Type B pancreatic cell (in vitro differentiated cells): ENCODE measurements around the gene SLC6A1. TPM values are rescaled to one million over a fixed set of nuclear protein-coding genes. Genes with fewer than 3 reads are reported as not detected.

Experiments
- DNase-seq: peaks from one replicate; pipeline ENCODE4 v3.0.0; 2021; ENCODE audit warnings: mixed read lengths; ENCODE audit not compliant: unreplicated experiment; ENCODE audit errors: extremely low spot score
- H3K27ac Mint-ChIP-seq: 2 replicates; pipeline ENCODE4 v1.8.0; 2021; ENCODE audit warnings: mild to moderate bottlenecking, mixed read lengths
- H3K27me3 Mint-ChIP-seq: 2 replicates; pipeline ENCODE4 v1.8.0; 2021; ENCODE audit warnings: mixed read lengths
- H3K36me3 Mint-ChIP-seq: 2 replicates; pipeline ENCODE4 v1.8.0; 2021; ENCODE audit warnings: mixed read lengths
- H3K4me1 Mint-ChIP-seq: one replicate; pipeline ENCODE4 v1.8.0; 2021; ENCODE audit warnings: mixed read lengths; ENCODE audit not compliant: unreplicated experiment
- H3K4me3 Mint-ChIP-seq: 2 replicates; pipeline ENCODE4 v1.8.0; 2021; ENCODE audit warnings: mild to moderate bottlenecking, mixed read lengths
- H3K9me3 Mint-ChIP-seq: 2 replicates; pipeline ENCODE4 v1.8.0; 2021; ENCODE audit warnings: mixed read lengths
- CTCF ChIP-seq: fragments of 200-600 bp; sonication (generic); conservative IDR thresholded peaks from 2 replicates; pipeline ENCODE4 v1.5.0; 2021; ENCODE audit warnings: antibody characterized with exemption, mild to moderate bottlenecking
- long read RNA-seq: library from polyadenylated mRNA; unstranded; transcript quantifications from one replicate; pipeline ENCODE4 v2.0.0, GENCODE V29; 2020
- total RNA-seq: library from RNA; stranded (reverse); gene quantifications from 2 replicates; pipeline ENCODE4 v1.2.1, GENCODE V29; 2021; ENCODE audit warnings: low replicate concordance

Gene SLC6A1
- 0.43 and 6.3 TPM in 2 replicates for total RNA-seq
- long read RNA-seq, result 0 reads

- Mint-ChIP-seq H3K4me1 (no peaks in the 10 kb centered on the region), H3K27ac (no peak within 1 kb of the TSS), H3K36me3 (no peaks in the 10 kb centered on the region), H3K27me3 (peaks cover 95% of the 10 kb centered on the region), H3K4me3 (peak within 1 kb of the TSS; percentile 87), H3K9me3 (no peaks in the 10 kb centered on the region)
- peak; percentile 34 for TF ChIP-seq CTCF
- no peak for DNase-seq
Observed at GRCh38 chr3:10992017-10992942, at the start of gene SLC6A1. Gene SLC6A1 (plus strand): TSS chr3:10992748. CDS start chr3:11017212, 24,464 bp downstream.

GRCh38 chr3:10944866-10945265 lies 47.7 kb upstream of the SLC6A1 start:
- Mint-ChIP-seq H3K4me1 (no peaks in the 10 kb centered on the region), H3K36me3 (no peaks in the 10 kb centered on the region), H3K27me3 (peaks cover 44% of the 10 kb centered on the region), H3K9me3 (no peaks in the 10 kb centered on the region), H3K4me3 (no peak overlapping the region), H3K27ac (no peak overlapping the region)
- DNase-seq, result no peak
- TF ChIP-seq CTCF, result no peak

GRCh38 chr3:10945683-10946287 lies 46.8 kb upstream of the SLC6A1 start:
- no peaks in the 10 kb centered on the region for H3K9me3 Mint-ChIP-seq
- DNase-seq, result peak; percentile 80
- H3K36me3 Mint-ChIP-seq, result no peaks in the 10 kb centered on the region
- H3K27ac Mint-ChIP-seq, result no peak overlapping the region
- H3K27me3 Mint-ChIP-seq, result peaks cover 47% of the 10 kb centered on the region
- H3K4me1 Mint-ChIP-seq, result no peaks in the 10 kb centered on the region
- H3K4me3 Mint-ChIP-seq, result no peak overlapping the region
- TF ChIP-seq CTCF, result peak; percentile 92

GRCh38 chr3:10946526-10946925 lies 46.0 kb upstream of the SLC6A1 start:
- no peak overlapping the region for H3K27ac Mint-ChIP-seq
- no peaks in the 10 kb centered on the region for H3K36me3 Mint-ChIP-seq
- DNase-seq, result no peak
- no peaks in the 10 kb centered on the region for H3K4me1 Mint-ChIP-seq
- peaks cover 47% of the 10 kb centered on the region for H3K27me3 Mint-ChIP-seq
- no peaks in the 10 kb centered on the region for H3K9me3 Mint-ChIP-seq
- no peak overlapping the region for H3K4me3 Mint-ChIP-seq
- TF ChIP-seq CTCF, result no peak

GRCh38 chr3:10948326-10948725 lies 44.2 kb upstream of the SLC6A1 start:
- no peak overlapping the region for H3K4me3 Mint-ChIP-seq
- TF ChIP-seq CTCF, result no peak
- no peaks in the 10 kb centered on the region for H3K4me1 Mint-ChIP-seq
- H3K36me3 Mint-ChIP-seq, result no peaks in the 10 kb centered on the region
- no peaks in the 10 kb centered on the region for H3K9me3 Mint-ChIP-seq
- no peak overlapping the region for H3K27ac Mint-ChIP-seq
- peaks cover 47% of the 10 kb centered on the region for H3K27me3 Mint-ChIP-seq
- no peak for DNase-seq
